ENCODE results near the gene JPH3.

- no peak for TF ChIP-seq CTCF (IDR thresholded peaks at IDR 0.05; ENCODE audit: poor library complexity)
- no peak for TF ChIP-seq EZH2phosphoT487 (IDR thresholded peaks at IDR 0.05; ENCODE audit: low read depth, severe bottlenecking, unreplicated experiment)
- no peak for TF ChIP-seq EZH2 (IDR thresholded peaks at IDR 0.05; ENCODE audit: borderline replicate concordance)
Measured at GRCh38 chr16:87712184-87712762, 110.0 kb downstream of the JPH3 start.
